Activated CD4-positive, alpha-beta T cell treated with anti-CD3 and anti-CD28 coated beads for 4 hours (primary cell): ENCODE measurements around the gene TRAF4.
A peak's percentile ranks its signal among the peaks of the same experiment; 100 is the strongest.

Experiments used
- DNase-seq, 2 donors: peaks; one replicate each; pipeline ENCODE4 v3.0.0-alpha.2; 2020

TRAF4 gene, protein sequence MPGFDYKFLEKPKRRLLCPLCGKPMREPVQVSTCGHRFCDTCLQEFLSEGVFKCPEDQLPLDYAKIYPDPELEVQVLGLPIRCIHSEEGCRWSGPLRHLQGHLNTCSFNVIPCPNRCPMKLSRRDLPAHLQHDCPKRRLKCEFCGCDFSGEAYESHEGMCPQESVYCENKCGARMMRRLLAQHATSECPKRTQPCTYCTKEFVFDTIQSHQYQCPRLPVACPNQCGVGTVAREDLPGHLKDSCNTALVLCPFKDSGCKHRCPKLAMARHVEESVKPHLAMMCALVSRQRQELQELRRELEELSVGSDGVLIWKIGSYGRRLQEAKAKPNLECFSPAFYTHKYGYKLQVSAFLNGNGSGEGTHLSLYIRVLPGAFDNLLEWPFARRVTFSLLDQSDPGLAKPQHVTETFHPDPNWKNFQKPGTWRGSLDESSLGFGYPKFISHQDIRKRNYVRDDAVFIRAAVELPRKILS

DNA sequence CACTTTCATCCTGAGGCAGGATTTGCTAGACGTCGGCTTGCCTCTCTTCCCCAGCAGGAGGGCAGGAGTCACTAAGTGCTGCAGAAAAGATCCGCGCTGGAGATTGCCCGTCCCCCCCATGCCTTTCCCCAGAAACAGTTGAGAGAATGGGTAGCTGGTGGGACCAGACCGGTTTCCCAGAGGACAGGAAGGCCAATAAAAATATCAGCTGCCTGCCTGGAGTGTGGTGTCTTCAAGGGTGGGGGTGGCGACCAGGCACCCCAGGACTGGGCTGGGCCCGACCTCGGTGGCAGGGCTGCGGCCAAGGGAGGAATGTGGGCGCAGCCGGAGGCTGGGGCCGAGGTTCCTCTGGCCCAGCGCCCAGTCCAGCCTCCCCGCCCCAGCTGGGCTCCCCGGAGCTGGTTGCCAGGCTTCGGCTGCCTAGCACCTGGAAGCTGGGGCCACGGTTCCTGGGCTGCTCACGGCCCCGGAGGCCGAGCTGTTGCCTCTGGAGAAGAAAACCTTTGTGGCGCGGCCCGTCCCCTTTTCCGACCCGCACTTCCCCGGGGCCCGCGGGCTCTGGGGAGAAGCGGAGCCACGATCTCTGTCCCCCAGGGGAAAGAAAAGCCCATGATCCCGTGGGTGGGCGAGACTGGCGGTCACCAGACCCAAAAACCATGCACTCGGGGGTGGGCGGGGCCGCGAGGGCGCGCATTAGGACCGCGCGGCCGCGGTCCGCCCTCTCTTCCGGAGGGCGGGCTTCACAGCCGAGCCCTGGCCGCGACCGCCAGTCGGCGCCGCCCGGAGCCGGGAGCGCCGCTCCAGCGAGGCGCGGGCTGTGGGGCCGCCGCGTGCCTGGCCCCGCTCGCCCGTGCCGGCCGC is at the start of gene TRAF4:
Gene TRAF4, plus strand, starts transcription at position 769 of the 861 bp plus-strand sequence. CDS start 102 bp downstream, outside the sequence.
- peak; percentile 75 to 82 for DNase-seq

GRCh38 chr17:28698253-28698941 is 45.4 kb upstream of the TRAF4 start:
- DNase-seq: no peak

- DNase-seq: no peak
These were observed 43.5 kb upstream of the TRAF4 start for GRCh38 chr17:28700278-28700677.

- no peak for DNase-seq
These were observed 42.9 kb upstream of the TRAF4 start for GRCh38 chr17:28700830-28701492.

- DNase-seq: no peak
These were observed 41.6 kb upstream of the TRAF4 start for GRCh38 chr17:28702026-28702751.

DNA sequence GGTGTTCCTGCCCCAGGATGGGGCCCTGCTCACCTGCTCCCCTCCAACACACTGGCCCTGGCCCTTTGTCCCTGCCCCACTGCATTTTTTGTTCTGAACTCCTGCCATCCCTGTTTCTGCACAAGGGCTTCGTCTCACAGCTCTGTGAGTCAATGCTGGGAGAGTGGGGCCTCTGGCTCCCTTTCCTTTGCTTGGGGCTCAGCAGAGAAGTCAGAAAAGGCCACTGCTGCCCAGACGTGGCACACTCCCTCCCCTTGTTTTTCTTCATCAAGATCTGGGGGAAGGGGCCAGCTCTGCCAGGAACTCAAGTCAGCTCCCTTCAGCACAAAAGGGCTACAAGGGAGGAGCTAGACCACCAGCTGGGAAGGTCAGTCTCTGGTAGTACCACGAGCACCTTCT is 41.1 kb upstream of the TRAF4 start:
- no peak for DNase-seq

DNA sequence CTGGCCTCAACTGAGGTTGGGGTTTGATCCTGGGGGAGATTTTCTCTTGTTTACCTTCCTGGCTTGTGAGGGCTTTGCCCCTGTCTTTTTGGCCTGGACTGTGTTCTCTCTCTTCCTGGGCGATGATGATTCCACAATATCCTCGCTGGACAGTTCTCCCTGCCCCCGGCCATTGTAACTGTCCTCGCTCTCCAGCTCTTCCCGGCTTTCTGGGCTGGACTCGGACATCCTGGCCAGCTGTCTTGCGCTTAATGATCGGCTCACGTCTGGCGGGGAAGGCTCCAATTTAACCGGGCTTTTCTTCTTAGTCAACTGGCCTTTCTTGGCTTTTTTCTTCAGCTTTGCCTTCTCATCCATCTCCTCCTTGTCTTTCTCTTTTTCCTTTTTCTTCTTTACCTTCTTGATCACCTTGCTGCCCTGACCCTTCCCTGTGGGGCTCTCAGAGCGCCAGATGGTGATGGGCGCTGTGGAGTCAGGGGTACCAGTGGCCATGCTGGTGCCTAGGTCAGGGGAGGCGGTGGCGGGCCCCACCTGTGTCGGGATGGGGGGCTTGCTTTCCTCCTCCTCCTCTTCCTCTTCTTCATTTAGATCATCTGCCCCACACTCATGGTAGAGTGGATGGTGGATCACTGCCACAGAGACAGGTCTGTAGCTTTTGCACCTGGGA is 40.1 kb upstream of the TRAF4 start:
- DNase-seq: no peak

- DNase-seq: no peak
These were observed 39.5 kb upstream of the TRAF4 start for GRCh38 chr17:28704219-28704858.

GRCh38 chr17:28705074-28705659 is 38.6 kb upstream of the TRAF4 start:
- no peak for DNase-seq

DNA sequence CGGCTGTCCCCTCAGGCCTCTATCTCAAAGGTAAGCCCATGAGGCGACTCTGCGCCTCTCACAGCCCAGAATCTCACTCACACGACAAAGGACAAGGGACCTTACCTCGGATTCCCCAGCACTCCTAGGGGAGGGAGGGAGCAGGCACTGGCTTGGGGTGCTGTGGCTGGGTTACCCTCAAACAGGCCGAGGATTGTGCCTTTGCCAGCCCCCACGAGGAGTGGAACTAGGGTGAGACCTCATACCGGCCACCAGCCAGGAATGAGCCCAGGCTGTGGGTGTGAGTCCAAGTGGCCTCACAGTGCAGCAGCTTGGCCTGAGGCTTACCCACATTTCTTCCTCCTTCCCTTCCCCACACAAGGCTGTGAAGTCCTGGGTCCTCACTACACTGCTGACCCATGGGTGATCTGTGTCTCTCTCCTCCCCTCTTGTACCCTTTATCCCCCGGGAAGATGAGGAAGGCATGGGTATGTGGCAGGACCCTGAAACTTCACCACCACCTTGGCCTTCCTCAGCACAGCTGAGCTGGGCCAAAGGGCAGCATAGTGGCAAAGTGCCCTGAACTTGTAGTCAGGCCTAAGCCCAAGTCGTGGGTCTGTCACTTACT is 38.0 kb upstream of the TRAF4 start:
- DNase-seq: no peak

GRCh38 chr17:28706471-28707338 is 37.1 kb upstream of the TRAF4 start:
- DNase-seq: no peak

DNA sequence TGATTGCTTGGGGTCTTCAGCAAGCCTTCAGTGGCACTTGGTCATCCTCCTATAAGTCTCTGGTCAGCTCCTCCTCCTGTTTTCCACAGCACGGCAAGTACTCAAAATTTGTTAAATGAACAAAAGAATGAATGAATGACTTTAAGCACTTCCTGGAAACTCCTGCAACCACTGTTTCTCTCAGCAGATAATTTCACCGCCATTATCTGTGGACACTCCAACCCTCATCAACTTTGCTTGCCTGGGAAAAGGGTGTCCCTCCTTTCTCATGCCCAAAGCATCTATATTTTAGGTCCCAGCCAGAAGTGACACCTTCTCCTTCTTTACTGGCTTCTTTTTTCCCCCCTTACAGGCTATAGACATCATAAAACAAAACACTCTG is 36.5 kb upstream of the TRAF4 start:
- no peak for DNase-seq

GRCh38 chr17:28710861-28711722 is 32.7 kb upstream of the TRAF4 start:
- DNase-seq: peak; percentile 85 to 86

- peak in 1 of 2 donors; percentile 32 for DNase-seq
These were observed 32.1 kb upstream of the TRAF4 start, which contains the start of gene PROCA1 for GRCh38 chr17:28711723-28712031. TSS of gene PROCA1 (minus strand) at chr17:28711888. CDS start at chr17:28711660, 228 bp downstream.

DNA sequence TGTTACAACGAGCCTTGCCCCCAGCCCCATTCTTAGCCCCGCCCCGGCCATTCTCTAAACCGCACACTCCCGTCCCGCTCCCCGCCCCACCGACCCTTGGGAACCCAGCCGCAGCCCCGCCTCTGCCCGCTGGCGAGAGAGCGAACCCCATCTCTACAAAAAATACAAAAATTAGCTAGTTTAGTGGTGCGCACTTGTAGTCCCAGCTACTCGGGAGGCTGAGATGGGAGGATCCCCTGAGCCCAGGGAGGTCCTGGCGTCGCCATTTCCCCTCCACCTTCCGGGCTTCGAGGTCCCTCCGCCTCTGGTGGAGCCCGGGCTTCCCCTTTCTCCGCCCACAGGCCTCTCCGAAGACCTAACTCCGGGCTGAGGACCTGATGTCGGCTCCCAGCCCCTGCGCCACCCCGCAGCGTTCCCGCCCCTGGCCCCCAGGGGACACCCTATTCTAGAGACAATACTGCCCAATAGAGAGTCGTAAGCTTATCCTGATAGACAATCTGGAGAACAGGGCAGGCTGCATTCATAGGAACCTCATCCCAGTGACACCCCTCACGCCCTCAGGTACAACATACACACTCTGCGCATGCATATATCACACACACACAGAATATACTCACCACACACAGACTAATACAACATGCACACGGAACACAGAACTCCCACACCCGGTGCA is 31.6 kb upstream of the TRAF4 start:
- DNase-seq: peak; percentile 58 to 68

DNA sequence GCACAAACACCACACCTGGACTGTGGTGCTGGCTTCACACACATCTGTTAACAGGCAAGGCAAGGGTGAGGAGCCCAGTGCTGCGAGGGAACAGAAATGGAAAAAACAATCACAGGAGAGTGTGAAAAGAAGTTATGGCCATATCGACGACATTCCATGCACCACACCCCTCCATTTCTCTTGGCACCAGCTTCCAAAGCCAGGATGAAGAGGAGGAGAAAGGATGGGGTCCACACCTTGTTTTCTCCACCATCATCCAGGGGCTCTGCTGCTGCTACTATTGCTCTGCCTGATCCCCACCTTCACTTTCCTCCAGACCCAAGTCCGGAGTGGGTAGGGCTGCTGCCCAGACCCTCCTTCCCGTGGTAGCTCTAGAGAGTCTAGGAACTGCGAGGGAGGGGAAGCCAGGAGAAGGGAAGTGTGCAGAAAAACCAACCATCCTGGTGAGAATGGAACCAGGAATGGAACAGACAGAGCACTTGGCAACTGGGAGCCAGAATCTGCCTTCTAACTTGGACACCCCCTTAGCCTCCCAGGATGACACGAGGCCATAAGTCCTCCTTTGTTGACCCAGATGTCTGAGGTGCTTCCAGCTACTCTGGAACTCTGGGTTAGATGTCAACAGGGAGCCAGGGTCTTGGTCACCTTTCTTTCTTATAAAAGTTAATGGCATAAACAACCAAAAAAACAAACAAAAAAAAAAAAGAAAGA is 31.0 kb upstream of the TRAF4 start:
- no peak for DNase-seq

GRCh38 chr17:28714281-28714680 is 29.5 kb upstream of the TRAF4 start:
- DNase-seq: no peak
